DND-41 (cell line): ENCODE data around the gene PRCC.

Experiments
- CTCF ChIP-seq: IDR thresholded peaks from 2 replicates; pipeline ENCODE4 v1.5.1; 2012; ENCODE audit warnings: borderline replicate concordance, low read length, moderate library complexity, mild to moderate bottlenecking; ENCODE audit not compliant: poor library complexity, severe bottlenecking; ENCODE audit errors: extremely low read depth
- EZH2 ChIP-seq: IDR thresholded peaks from 3 replicates; pipeline ENCODE4 v1.6.1; 2012; ENCODE audit warnings: borderline replicate concordance, low read depth, mild to moderate bottlenecking, moderate library complexity, low read length, inconsistent platforms; ENCODE audit not compliant: severe bottlenecking

- TF ChIP-seq CTCF (no peak), EZH2 (no peak)
These were observed 17.1 kb upstream of the PRCC start for GRCh38 chr1:156750191-156750672.
